ENCODE results near the gene SPRY2. TPM values are rescaled to one million over a fixed set of nuclear protein-coding genes. Genes with fewer than 3 reads are reported as not detected.
A peak's percentile ranks its signal among the peaks of the same experiment; 100 is the strongest.

SPRY2 gene
- polyA plus RNA-seq, 2 of the 4 experiments (the other 2 are of a cell fraction) = 5.9 to 23.1 TPM

- Histone ChIP-seq H3K4me3 (no peak overlapping the region), H3K27ac (no peak overlapping the region), H3K4me2 (no peak overlapping the region), H3K9me3 (no peaks in the 10 kb centered on the region), H3K4me1 (0 out of 3 replicates have a peak, but pooled peaks cover 5% of the 10 kb centered on the region)
- CTCF ChIA-PET = interaction anchor here (0.7 to 7.7 kb wide), 3 partner anchors 9 to 683 kb away, joined by 3 to 45 read pairs (median 6); no protein-coding TSS in a partner anchor
- WGBS (ENCODE audit: missing lambda C conversion rate) = 94% methylated on average over 4 of the region's 4 CpGs
- no peak for DNase-seq (ENCODE audit: low read depth in 1 of 2, low spot score in 1 of 2)
- ATAC-seq = no peak
- no peak for TF ChIP-seq CTCF (IDR thresholded peaks at IDR 0.05)
- TF ChIP-seq CBX8 (IDR thresholded peaks at IDR 0.05) = no peak
- TF ChIP-seq RCOR1 (IDR thresholded peaks at IDR 0.05; ENCODE audit: low read depth, low read length) = no peak
- TF ChIP-seq CHD4 (IDR thresholded peaks at IDR 0.05; ENCODE audit: borderline replicate concordance) = no peak
- no peak for TF ChIP-seq RAD21 (conservative IDR thresholded peaks at IDR 0.05 in 1 of 2, IDR thresholded peaks at IDR 0.05 in 1 of 2)
- no peak for TF ChIP-seq ESRRA (IDR thresholded peaks at IDR 0.05; ENCODE audit: borderline replicate concordance, low read length)
- no peak for TF ChIP-seq ZSCAN20 (CRISPR knock-in tag; IDR thresholded peaks at IDR 0.05)
- TF ChIP-seq PHF8 (IDR thresholded peaks at IDR 0.05; ENCODE audit: borderline replicate concordance, low read depth) = no peak
- no peak for TF ChIP-seq JUNB (IDR thresholded peaks at IDR 0.05)
- TF ChIP-seq HEYL (CRISPR knock-in tag; IDR thresholded peaks at IDR 0.05) = no peak
- no peak for TF ChIP-seq GATA3 (IDR thresholded peaks at IDR 0.05; ENCODE audit: borderline replicate concordance)
- TF ChIP-seq RARB (CRISPR knock-in tag; IDR thresholded peaks at IDR 0.05) = no peak
- no peak for FAIRE-seq
- POLR2A ChIA-PET = no interaction called here
Measured at GRCh38 chr13:80362481-80362880, 21.6 kb upstream of the SPRY2 start.

- Histone ChIP-seq H3K27ac (no peak overlapping the region), H3K9me3 (no peaks in the 10 kb centered on the region), H3K4me2 (no peak overlapping the region), H3K4me1 (0 out of 3 replicates have a peak, but pooled peaks cover 5% of the 10 kb centered on the region), H3K4me3 (no peak overlapping the region)
- POLR2A ChIA-PET = no interaction called here
- TF ChIP-seq JUNB (IDR thresholded peaks at IDR 0.05) (no peak), HEYL (CRISPR knock-in tag; IDR thresholded peaks at IDR 0.05) (no peak), PBX3 (IDR thresholded peaks at IDR 0.05) (no peak), USF2 (IDR thresholded peaks at IDR 0.05) (no peak), MAZ (IDR thresholded peaks at IDR 0.05; ENCODE audit: borderline replicate concordance, low read depth, low read length) (no peak), HOXA7 (CRISPR knock-in tag; IDR thresholded peaks at IDR 0.05) (no peak), E2F6 (IDR thresholded peaks at IDR 0.05; ENCODE audit: borderline replicate concordance, low read depth) (no peak), MAX (IDR thresholded peaks at IDR 0.05) (no peak), TP53 (CRISPR knock-in tag; IDR thresholded peaks at IDR 0.05) (no peak), ZC3H11A (IDR thresholded peaks at IDR 0.05) (no peak), POLR2AphosphoS2 (conservative IDR thresholded peaks at IDR 0.05; ENCODE audit: low read length) (no peak), TFCP2L1 (CRISPR knock-in tag; IDR thresholded peaks at IDR 0.05) (no peak), RAD21 (conservative IDR thresholded peaks at IDR 0.05 in 1 of 2, IDR thresholded peaks at IDR 0.05 in 1 of 2) (no peak)
- ATAC-seq = peak in 1 of 2 experiments; percentile 53; a peak in 3 of 6 replicates
- no peak for FAIRE-seq
- CTCF ChIA-PET = interaction anchor here (1.6 to 7.7 kb wide), 2 partner anchors 19 to 683 kb away, joined by 6 to 45 read pairs; no protein-coding TSS in a partner anchor
- DNase-seq (ENCODE audit: low read depth in 1 of 2, low spot score in 1 of 2) = peak in 1 of 2 experiments; percentile 17
- 83% methylated on average over 2 of the region's 2 CpGs for WGBS (ENCODE audit: missing lambda C conversion rate)
Measured at GRCh38 chr13:80361883-80362327, 21.0 kb upstream of the SPRY2 start.

All from A549 (cell line).